GM12878 (cell line): ENCODE measurements around the gene ANAPC2. TPM values are rescaled to one million over a fixed set of nuclear protein-coding genes. Genes with fewer than 3 reads are reported as not detected.

Experiments used
- NR2F1 ChIP-seq: fragments of 450-650 bp; conservative IDR thresholded peaks from 2 replicates; pipeline ENCODE4 v1.6.1; 2017; ENCODE audit warnings: mild to moderate bottlenecking
- POLR2AphosphoS2 ChIP-seq: IDR thresholded peaks from 2 replicates; pipeline ENCODE4 v1.6.1; 2011; ENCODE audit warnings: low read depth, mild to moderate bottlenecking, low read length, improper control_type of control experiment, moderate library complexity
- SIN3A ChIP-seq: IDR thresholded peaks from 2 replicates; pipeline ENCODE4 v1.6.1; 2012; ENCODE audit warnings: low read depth, low read length, improper control_type of control experiment
- SMC3 ChIP-seq: IDR thresholded peaks from 2 replicates; pipeline ENCODE4 v1.6.1; 2011; ENCODE audit warnings: low read length, improper control_type of control experiment, borderline replicate concordance
- SRF ChIP-seq, 2 experiments: IDR thresholded peaks; 2 replicates each; pipeline ENCODE4 v1.6.1; 2011; ENCODE audit warnings: low read depth in 2 of 2, low read length in 2 of 2, mild to moderate bottlenecking in 1 of 2, moderate library complexity in 1 of 2
- TAF1 ChIP-seq: IDR thresholded peaks from 2 replicates; pipeline ENCODE4 v1.6.1; 2011; ENCODE audit warnings: mild to moderate bottlenecking, low read depth, low read length, borderline replicate concordance
- TARDBP ChIP-seq: IDR thresholded peaks from 2 replicates; pipeline ENCODE4 v1.6.1; 2016; ENCODE audit warnings: borderline replicate concordance
- ZNF207 ChIP-seq: fragments of 450-650 bp; IDR thresholded peaks from 2 replicates; pipeline ENCODE4 v1.6.1; 2014; ENCODE audit warnings: antibody characterized with exemption, mild to moderate bottlenecking, borderline replicate concordance
- ZNF274 ChIP-seq: IDR thresholded peaks from one replicate; pipeline ENCODE4 v1.8.0; 2011; ENCODE audit not compliant: insufficient read length, insufficient read depth
- polyA plus RNA-seq, 11 experiments: library from polyadenylated mRNA; depleted of rRNA in 4 of 11; unstranded in 6 of 11; stranded (reverse) in 5 of 11; fragments of >200 nt; fragmentation: Nextera tagmentation in 4 of 11; fragmentation: Illumina TruSeq in 1 of 11; extraction: Ambion mirVana in 4 of 11; extraction: Trizol in 1 of 11; gene quantifications; 1 replicate in 1 of 11; 2 replicates in 10 of 11; pipeline versions ENCODE4 v1.2.1 to v1.2.3, GENCODE V29; 2011 to 2016; ENCODE audit warnings: inconsistent platforms in 2 of 11, missing spikeins in 2 of 11, low read depth in 1 of 11
- total RNA-seq, 4 experiments: library from RNA; depleted of rRNA in 3 of 4; stranded (reverse); fragments of >200 nt in 3 of 4; fragmentation: Illumina TruSeq in 1 of 4; extraction: Trizol in 1 of 4; gene quantifications; 2 replicates each; pipeline versions ENCODE4 v1.2.1 to v1.2.3, GENCODE V29; 2013 to 2021
- TF ChIP-seq, protein P1 (sequence below): IDR thresholded peaks from 2 replicates; pipeline ENCODE4 v1.6.1; 2012; ENCODE audit warnings: low read length, inconsistent platforms
- TF ChIP-seq, protein P2 (sequence below), 3 experiments: IDR thresholded peaks in 2 of 3; conservative IDR thresholded peaks in 1 of 3; 2 replicates each; pipeline ENCODE4 v1.5.1; 2011; ENCODE audit warnings: low read depth in 3 of 3, low read length in 3 of 3, mild to moderate bottlenecking in 3 of 3, control low read depth in 2 of 3, moderate library complexity in 2 of 3, inconsistent platforms in 1 of 3, mixed read lengths in 1 of 3; ENCODE audit not compliant: control insufficient read depth in 2 of 3, insufficient read depth in 1 of 3; ENCODE audit errors: extremely low read depth in 1 of 3
- TF ChIP-seq, protein P3 (sequence below): fragments of 450-650 bp; formaldehyde crosslinking; IDR thresholded peaks from 2 replicates; pipeline ENCODE4 v1.4.0; 2022; ENCODE audit warnings: mild to moderate bottlenecking, moderate library complexity
- TF ChIP-seq, protein P4 (sequence below): IDR thresholded peaks from 2 replicates; pipeline ENCODE4 v1.6.1; 2011; ENCODE audit warnings: low read depth, mild to moderate bottlenecking, low read length, moderate library complexity, borderline replicate concordance; ENCODE audit errors: extremely low read depth
- TF ChIP-seq, protein P5 (sequence below): IDR thresholded peaks from 2 replicates; pipeline ENCODE4 v1.6.1; 2012; ENCODE audit warnings: low read depth, low read length, improper control_type of control experiment
- TF ChIP-seq, protein P6 (sequence below): fragments of 450-650 bp; IDR thresholded peaks from 2 replicates; pipeline ENCODE4 v1.6.1; 2016; ENCODE audit warnings: mild to moderate bottlenecking, moderate library complexity, borderline replicate concordance

Gene ANAPC2
- total and polyA plus RNA-seq, 10 of the 15 experiments (the other 5 are each of a cell fraction or from before 2014, with no cell fraction given), result 0.03 to 65.2 (median 20.5) TPM

DNA sequence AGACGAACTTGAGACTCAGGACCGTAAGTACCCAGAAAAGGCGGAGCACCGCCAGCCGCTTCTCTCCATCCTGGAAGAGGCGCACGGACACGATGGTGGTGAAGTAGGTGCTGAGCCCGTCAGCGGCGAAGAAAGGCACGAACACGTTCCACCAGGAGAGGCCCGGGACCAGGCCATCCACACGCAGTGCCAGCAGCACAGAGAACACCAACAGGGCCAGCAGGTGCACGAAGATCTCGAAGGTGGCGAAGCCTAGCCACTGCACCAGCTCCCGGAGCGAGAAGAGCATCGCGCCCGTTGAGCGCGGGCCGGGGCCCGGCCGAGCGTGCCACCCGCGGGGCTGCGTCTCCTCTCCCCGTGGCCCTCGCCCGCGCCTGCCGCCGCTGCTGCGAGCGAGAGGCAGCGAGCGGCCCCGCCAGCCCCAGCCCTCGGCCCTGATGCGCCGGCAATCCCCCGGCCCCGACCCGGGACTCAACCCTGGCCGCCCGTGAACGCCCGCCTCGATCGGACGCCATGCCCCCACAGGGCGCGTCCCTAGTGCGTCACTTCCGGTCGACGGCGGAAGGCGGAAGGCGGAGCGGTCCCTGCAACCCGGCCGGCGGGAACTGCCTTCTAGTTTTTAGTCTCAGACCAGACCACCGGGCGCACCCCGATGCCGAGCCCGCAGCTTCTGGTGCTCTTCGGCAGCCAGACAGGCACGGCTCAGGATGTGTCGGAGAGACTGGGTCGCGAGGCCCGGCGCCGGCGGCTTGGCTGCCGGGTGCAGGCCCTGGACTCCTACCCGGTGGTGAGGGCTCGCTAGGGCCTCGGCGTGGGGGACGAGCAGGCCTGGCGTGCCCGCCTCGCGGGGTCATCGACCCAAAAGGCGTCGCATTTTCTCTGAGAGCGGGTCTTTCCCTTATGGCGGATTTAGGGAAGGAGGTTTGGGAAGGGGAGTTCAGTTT, 17.0 kb upstream of the ANAPC2 start, which contains the start of the genes NDOR1 and TMEM203 (continued):
- TF ChIP-seq, protein P1, sequence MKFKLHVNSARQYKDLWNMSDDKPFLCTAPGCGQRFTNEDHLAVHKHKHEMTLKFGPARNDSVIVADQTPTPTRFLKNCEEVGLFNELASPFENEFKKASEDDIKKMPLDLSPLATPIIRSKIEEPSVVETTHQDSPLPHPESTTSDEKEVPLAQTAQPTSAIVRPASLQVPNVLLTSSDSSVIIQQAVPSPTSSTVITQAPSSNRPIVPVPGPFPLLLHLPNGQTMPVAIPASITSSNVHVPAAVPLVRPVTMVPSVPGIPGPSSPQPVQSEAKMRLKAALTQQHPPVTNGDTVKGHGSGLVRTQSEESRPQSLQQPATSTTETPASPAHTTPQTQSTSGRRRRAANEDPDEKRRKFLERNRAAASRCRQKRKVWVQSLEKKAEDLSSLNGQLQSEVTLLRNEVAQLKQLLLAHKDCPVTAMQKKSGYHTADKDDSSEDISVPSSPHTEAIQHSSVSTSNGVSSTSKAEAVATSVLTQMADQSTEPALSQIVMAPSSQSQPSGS, result no peak
- TF ChIP-seq, protein P2, sequence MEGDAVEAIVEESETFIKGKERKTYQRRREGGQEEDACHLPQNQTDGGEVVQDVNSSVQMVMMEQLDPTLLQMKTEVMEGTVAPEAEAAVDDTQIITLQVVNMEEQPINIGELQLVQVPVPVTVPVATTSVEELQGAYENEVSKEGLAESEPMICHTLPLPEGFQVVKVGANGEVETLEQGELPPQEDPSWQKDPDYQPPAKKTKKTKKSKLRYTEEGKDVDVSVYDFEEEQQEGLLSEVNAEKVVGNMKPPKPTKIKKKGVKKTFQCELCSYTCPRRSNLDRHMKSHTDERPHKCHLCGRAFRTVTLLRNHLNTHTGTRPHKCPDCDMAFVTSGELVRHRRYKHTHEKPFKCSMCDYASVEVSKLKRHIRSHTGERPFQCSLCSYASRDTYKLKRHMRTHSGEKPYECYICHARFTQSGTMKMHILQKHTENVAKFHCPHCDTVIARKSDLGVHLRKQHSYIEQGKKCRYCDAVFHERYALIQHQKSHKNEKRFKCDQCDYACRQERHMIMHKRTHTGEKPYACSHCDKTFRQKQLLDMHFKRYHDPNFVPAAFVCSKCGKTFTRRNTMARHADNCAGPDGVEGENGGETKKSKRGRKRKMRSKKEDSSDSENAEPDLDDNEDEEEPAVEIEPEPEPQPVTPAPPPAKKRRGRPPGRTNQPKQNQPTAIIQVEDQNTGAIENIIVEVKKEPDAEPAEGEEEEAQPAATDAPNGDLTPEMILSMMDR (IDR thresholded peaks at IDR 0.05 in 2 of 3, conservative IDR thresholded peaks at IDR 0.05 in 1 of 3; ENCODE audit: control insufficient read depth in 2 of 3, extremely low read depth in 1 of 3, insufficient read depth in 1 of 3, low read depth in 3 of 3, low read length in 3 of 3), result no peak
- TF ChIP-seq TAF1 (peak; percentile 80; the same call in 1 of the 2 replicates), SRF (IDR thresholded peaks at IDR 0.05; ENCODE audit: low read depth in 2 of 2, low read length in 2 of 2) (peak; percentile 57 to 93), POLR2AphosphoS2 (0 out of 2 replicates have a peak, but pooled peaks have one; percentile 54), ZNF207 (peak; percentile 93), SIN3A (peak; percentile 95), TARDBP (peak; percentile 64; the same call in 1 of the 2 replicates), ZNF274 (no peak), SMC3 (no peak), NR2F1 (peak; percentile 74)
- TF ChIP-seq, protein P3, sequence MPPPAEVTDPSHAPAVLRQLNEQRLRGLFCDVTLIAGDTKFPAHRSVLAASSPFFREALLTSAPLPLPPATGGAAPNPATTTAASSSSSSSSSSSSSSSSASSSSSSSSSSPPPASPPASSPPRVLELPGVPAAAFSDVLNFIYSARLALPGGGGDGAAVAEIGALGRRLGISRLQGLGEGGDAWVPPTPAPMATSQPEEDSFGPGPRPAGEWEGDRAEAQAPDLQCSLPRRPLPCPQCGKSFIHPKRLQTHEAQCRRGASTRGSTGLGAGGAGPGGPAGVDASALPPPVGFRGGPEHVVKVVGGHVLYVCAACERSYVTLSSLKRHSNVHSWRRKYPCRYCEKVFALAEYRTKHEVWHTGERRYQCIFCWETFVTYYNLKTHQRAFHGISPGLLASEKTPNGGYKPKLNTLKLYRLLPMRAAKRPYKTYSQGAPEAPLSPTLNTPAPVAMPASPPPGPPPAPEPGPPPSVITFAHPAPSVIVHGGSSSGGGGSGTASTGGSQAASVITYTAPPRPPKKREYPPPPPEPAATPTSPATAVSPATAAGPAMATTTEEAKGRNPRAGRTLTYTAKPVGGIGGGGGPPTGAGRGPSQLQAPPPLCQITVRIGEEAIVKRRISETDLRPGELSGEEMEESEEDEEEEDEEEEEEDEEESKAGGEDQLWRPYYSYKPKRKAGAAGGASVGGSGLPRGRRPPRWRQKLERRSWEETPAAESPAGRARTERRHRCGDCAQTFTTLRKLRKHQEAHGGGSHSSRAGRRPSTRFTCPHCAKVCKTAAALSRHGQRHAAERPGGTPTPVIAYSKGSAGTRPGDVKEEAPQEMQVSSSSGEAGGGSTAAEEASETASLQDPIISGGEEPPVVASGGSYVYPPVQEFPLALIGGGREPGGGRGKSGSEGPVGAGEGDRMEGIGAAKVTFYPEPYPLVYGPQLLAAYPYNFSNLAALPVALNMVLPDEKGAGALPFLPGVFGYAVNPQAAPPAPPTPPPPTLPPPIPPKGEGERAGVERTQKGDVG (CRISPR knock-in tag), result no peak
- TF ChIP-seq, protein P4, sequence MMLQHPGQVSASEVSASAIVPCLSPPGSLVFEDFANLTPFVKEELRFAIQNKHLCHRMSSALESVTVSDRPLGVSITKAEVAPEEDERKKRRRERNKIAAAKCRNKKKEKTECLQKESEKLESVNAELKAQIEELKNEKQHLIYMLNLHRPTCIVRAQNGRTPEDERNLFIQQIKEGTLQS, result peak; percentile 79; the same call in 1 of the 2 replicates
- TF ChIP-seq, protein P5, sequence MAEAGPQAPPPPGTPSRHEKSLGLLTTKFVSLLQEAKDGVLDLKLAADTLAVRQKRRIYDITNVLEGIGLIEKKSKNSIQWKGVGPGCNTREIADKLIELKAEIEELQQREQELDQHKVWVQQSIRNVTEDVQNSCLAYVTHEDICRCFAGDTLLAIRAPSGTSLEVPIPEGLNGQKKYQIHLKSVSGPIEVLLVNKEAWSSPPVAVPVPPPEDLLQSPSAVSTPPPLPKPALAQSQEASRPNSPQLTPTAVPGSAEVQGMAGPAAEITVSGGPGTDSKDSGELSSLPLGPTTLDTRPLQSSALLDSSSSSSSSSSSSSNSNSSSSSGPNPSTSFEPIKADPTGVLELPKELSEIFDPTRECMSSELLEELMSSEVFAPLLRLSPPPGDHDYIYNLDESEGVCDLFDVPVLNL, result peak; percentile 88
- TF ChIP-seq, protein P6, sequence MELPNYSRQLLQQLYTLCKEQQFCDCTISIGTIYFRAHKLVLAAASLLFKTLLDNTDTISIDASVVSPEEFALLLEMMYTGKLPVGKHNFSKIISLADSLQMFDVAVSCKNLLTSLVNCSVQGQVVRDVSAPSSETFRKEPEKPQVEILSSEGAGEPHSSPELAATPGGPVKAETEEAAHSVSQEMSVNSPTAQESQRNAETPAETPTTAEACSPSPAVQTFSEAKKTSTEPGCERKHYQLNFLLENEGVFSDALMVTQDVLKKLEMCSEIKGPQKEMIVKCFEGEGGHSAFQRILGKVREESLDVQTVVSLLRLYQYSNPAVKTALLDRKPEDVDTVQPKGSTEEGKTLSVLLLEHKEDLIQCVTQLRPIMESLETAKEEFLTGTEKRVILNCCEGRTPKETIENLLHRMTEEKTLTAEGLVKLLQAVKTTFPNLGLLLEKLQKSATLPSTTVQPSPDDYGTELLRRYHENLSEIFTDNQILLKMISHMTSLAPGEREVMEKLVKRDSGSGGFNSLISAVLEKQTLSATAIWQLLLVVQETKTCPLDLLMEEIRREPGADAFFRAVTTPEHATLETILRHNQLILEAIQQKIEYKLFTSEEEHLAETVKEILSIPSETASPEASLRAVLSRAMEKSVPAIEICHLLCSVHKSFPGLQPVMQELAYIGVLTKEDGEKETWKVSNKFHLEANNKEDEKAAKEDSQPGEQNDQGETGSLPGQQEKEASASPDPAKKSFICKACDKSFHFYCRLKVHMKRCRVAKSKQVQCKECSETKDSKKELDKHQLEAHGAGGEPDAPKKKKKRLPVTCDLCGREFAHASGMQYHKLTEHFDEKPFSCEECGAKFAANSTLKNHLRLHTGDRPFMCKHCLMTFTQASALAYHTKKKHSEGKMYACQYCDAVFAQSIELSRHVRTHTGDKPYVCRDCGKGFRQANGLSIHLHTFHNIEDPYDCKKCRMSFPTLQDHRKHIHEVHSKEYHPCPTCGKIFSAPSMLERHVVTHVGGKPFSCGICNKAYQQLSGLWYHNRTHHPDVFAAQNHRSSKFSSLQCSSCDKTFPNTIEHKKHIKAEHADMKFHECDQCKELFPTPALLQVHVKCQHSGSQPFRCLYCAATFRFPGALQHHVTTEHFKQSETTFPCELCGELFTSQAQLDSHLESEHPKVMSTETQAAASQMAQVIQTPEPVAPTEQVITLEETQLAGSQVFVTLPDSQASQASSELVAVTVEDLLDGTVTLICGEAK, result peak; percentile 94
